Measurements from ENCODE around the gene KIFC3.

DNA sequence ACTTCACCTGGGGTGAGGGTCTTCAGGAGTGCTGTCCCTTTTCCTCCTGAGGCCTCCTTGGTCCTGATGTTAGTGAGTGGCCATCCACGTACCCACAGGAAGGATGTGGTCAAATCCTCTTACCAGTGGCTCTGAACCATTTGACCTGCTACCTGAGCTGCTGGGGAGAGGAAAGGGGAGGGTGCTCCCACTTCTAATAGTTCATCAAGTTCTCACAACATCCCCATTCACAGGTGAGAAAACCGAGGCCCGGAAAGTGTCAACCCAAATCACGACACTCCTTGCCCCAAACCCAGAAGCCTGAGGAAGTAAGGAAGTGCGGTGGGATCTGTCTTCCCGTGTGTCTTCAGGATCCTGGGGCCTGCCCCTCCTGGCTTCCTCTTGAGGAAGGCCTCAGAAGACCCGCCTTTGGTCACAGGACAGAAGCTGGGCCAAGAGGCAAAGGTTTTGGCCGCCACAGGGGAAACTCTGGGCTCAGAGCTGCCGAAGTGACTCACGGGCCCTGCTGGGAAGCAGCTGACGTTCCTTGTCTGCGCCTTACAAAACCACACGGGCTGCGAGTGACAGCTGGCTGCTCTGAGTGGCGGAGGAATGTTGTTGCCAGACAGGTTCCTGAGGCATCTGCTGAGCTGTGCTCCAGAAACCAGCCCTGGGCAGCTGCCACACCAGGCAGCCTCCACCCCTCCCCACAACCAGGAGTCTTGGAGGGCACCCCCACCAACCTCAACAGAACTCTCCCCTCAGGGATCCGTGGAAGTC, 13.9 kb upstream of the KIFC3 start:
- TF ChIP-seq, protein P1, sequence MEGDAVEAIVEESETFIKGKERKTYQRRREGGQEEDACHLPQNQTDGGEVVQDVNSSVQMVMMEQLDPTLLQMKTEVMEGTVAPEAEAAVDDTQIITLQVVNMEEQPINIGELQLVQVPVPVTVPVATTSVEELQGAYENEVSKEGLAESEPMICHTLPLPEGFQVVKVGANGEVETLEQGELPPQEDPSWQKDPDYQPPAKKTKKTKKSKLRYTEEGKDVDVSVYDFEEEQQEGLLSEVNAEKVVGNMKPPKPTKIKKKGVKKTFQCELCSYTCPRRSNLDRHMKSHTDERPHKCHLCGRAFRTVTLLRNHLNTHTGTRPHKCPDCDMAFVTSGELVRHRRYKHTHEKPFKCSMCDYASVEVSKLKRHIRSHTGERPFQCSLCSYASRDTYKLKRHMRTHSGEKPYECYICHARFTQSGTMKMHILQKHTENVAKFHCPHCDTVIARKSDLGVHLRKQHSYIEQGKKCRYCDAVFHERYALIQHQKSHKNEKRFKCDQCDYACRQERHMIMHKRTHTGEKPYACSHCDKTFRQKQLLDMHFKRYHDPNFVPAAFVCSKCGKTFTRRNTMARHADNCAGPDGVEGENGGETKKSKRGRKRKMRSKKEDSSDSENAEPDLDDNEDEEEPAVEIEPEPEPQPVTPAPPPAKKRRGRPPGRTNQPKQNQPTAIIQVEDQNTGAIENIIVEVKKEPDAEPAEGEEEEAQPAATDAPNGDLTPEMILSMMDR (IDR thresholded peaks at IDR 0.05; ENCODE audit: insufficient read depth, low read depth, low read length): no peak
- TF ChIP-seq EZH2 (IDR thresholded peaks at IDR 0.05; ENCODE audit: insufficient read depth, low read length): no peak
